ENCODE measurements around the gene LRRC4. TPM values are rescaled to one million over a fixed set of nuclear protein-coding genes. Genes with fewer than 3 reads are reported as not detected.

The LRRC4 gene
- total RNA-seq, 6 donors from 2014 or later, result 3.9 to 23.3 (median 11.1) TPM

- no peaks in the 10 kb centered on the region for H3K36me3 ChIP-seq
- peak overlapping the region; percentile 43 to 87 (median 56) for H3K27ac ChIP-seq
- no peaks in the 10 kb centered on the region for H3K9me3 ChIP-seq
- peak overlapping the region; percentile 11 to 68 (median 58) for H3K4me3 ChIP-seq
- 0 to 1% methylated on average over 46 to 57 of the region's 87 CpGs for WGBS, 2 donors
- peak in 5 of 6 experiments; percentile 13 to 64 (median 21) for TF ChIP-seq CTCF (IDR thresholded peaks at IDR 0.05)
- peak in 1 of 4 donors; percentile 35 for TF ChIP-seq POLR2A (IDR thresholded peaks at IDR 0.05)
- no peak for TF ChIP-seq EP300 (IDR thresholded peaks at IDR 0.05)
- DNase-seq (peak in 1 of 2 donors; percentile 90), ATAC-seq (ENCODE audit: low FRiP score in 2 of 2) (peak; percentile 25 to 82)
- H3K4me1 ChIP-seq, result peaks cover 30 to 60% (median 41%) of the 10 kb centered on the region in 4 donors
- H3K27me3 ChIP-seq, result peaks cover 0 to 5% (median 0%) of the 10 kb centered on the region in 4 donors
These were observed 816 bp upstream of the LRRC4 start for GRCh38 chr7:128031901-128032604.

GRCh38 chr7:128030263-128030653, 979 bp downstream of the LRRC4 start:
- peaks cover 37 to 73% (median 56%) of the 10 kb centered on the region in 4 donors for H3K4me1 ChIP-seq
- 77 to 79% methylated on average over 10 to 21 of the region's 21 CpGs for WGBS, 2 donors

GRCh38 chr7:128029405-128029995, 1.7 kb downstream of the LRRC4 start:
- Histone ChIP-seq H3K27me3 (peaks cover 0 to 5% (median 0%) of the 10 kb centered on the region in 4 donors), H3K4me3 (peak overlapping the region in 1 of 4 donors; percentile 68), H3K9me3 (no peaks in the 10 kb centered on the region), H3K36me3 (no peaks in the 10 kb centered on the region), H3K27ac (peak overlapping the region in 1 of 4 donors; percentile 87), H3K4me1 (peaks cover 37 to 73% (median 58%) of the 10 kb centered on the region in 4 donors)
- TF ChIP-seq POLR2AphosphoS5 (IDR thresholded peaks at IDR 0.05) (no peak), EP300 (IDR thresholded peaks at IDR 0.05) (no peak), CTCF (IDR thresholded peaks at IDR 0.05) (no peak), POLR2A (IDR thresholded peaks at IDR 0.05) (no peak)
- DNase-seq (no peak), ATAC-seq (ENCODE audit: low FRiP score in 2 of 2) (no peak)
- 92% methylated on average over 17 of the region's 17 CpGs for WGBS, 2 donors

More at GRCh38 chr7:128030263-128030653, 979 bp downstream of the LRRC4 start:
- no peaks in the 10 kb centered on the region for H3K9me3 ChIP-seq
- DNase-seq (peak in 1 of 2 donors; percentile 69), ATAC-seq (ENCODE audit: low FRiP score in 2 of 2) (no peak)
- peak overlapping the region in 3 of 4 donors; percentile 52 to 68 (median 64) for H3K4me3 ChIP-seq
- peak overlapping the region in 2 of 4 donors; percentile 72 to 87 for H3K27ac ChIP-seq
- TF ChIP-seq EP300 (IDR thresholded peaks at IDR 0.05) (no peak), POLR2AphosphoS5 (IDR thresholded peaks at IDR 0.05) (no peak), CTCF (IDR thresholded peaks at IDR 0.05) (no peak), POLR2A (IDR thresholded peaks at IDR 0.05) (no peak)
- H3K27me3 ChIP-seq, result peaks cover 0 to 5% (median 0%) of the 10 kb centered on the region in 4 donors
- H3K36me3 ChIP-seq, result no peaks in the 10 kb centered on the region

GRCh38 chr7:128027485-128027980, 3.7 kb downstream of the LRRC4 start:
- Histone ChIP-seq H3K36me3 (no peaks in the 10 kb centered on the region), H3K27me3 (peaks cover 0 to 4% (median 0%) of the 10 kb centered on the region in 4 donors), H3K27ac (peak overlapping the region in 2 of 4 donors; percentile 43 to 60), H3K4me3 (peak overlapping the region in 3 of 4 donors; percentile 8 to 25 (median 9)), H3K4me1 (peaks cover 38 to 80% (median 62%) of the 10 kb centered on the region in 4 donors), H3K9me3 (no peaks in the 10 kb centered on the region)
- 41 to 66% methylated on average over 4 of the region's 4 CpGs for WGBS, 2 donors
- no peak for TF ChIP-seq CTCF (IDR thresholded peaks at IDR 0.05)
- no peak for TF ChIP-seq POLR2AphosphoS5 (IDR thresholded peaks at IDR 0.05)
- TF ChIP-seq EP300 (IDR thresholded peaks at IDR 0.05), result no peak
- TF ChIP-seq POLR2A (IDR thresholded peaks at IDR 0.05), result no peak
- ATAC-seq (ENCODE audit: low FRiP score in 2 of 2) (no peak), DNase-seq (no peak)

Measured in upper lobe of left lung (tissue), 6 donors.